ENCODE results near the gene PDE11A. TPM values are rescaled to one million over a fixed set of nuclear protein-coding genes. Genes with fewer than 3 reads are reported as not detected.

Gene PDE11A
- total and polyA plus RNA-seq, 12 donors: 0.26 to 2.9 (median 0.58) TPM

- intact Hi-C loops (cut with DNase I): no loop called here
- H3K4me1 ChIP-seq (replicated peaks in 1 of 2): peaks cover 0 to 9% of the 10 kb centered on the region in 2 donors
- TF ChIP-seq POLR2A (IDR thresholded peaks at IDR 0.05) (no peak), CTCF (IDR thresholded peaks at IDR 0.05) (peak in 1 of 6 experiments; percentile 48)
- H3K4me3 ChIP-seq: no peak overlapping the region
- peak in 1 of 7 donors; percentile 41 for DNase-seq
- WGBS, 4 donors: 80 to 95% (median 88%) methylated on average over 4 of the region's 4 CpGs
- no peak overlapping the region for H3K27ac ChIP-seq
- H3K27me3 ChIP-seq: no peaks in the 10 kb centered on the region
- H3K9me3 ChIP-seq (replicated peaks in 1 of 3): no peaks in the 10 kb centered on the region
- no peaks in the 10 kb centered on the region for H3K36me3 ChIP-seq (replicated peaks in 1 of 2)
Measured at GRCh38 chr2:177622521-177622920, 450.1 kb downstream of the PDE11A start.

GRCh38 chr2:177619986-177620385 lies 452.6 kb downstream of the PDE11A start:
- H3K36me3 ChIP-seq (replicated peaks in 1 of 2): no peaks in the 10 kb centered on the region
- TF ChIP-seq POLR2A (IDR thresholded peaks at IDR 0.05): no peak
- TF ChIP-seq CTCF (IDR thresholded peaks at IDR 0.05): no peak
- no peak for DNase-seq
- intact Hi-C loops (cut with DNase I): no loop called here
- H3K4me3 ChIP-seq: no peak overlapping the region
- no peak overlapping the region for H3K27ac ChIP-seq
- H3K9me3 ChIP-seq (replicated peaks in 1 of 3): no peaks in the 10 kb centered on the region
- H3K27me3 ChIP-seq: no peaks in the 10 kb centered on the region
- H3K4me1 ChIP-seq (replicated peaks in 1 of 2): peaks cover 0 to 9% of the 10 kb centered on the region in 2 donors
- 83 to 91% (median 86%) methylated on average over 2 of the region's 2 CpGs for WGBS, 4 donors

- Histone ChIP-seq H3K9me3 (replicated peaks in 1 of 3) (no peaks in the 10 kb centered on the region), H3K27me3 (no peaks in the 10 kb centered on the region), H3K27ac (no peak overlapping the region), H3K4me1 (replicated peaks in 1 of 2) (peaks cover 0 to 9% of the 10 kb centered on the region in 2 donors), H3K4me3 (peak overlapping the region in 2 of 4 donors; percentile 10 to 68), H3K36me3 (replicated peaks in 1 of 2) (no peaks in the 10 kb centered on the region)
- TF ChIP-seq CTCF (IDR thresholded peaks at IDR 0.05) (no peak), POLR2A (IDR thresholded peaks at IDR 0.05) (no peak)
- 81 to 88% (median 86%) methylated on average over 4 of the region's 4 CpGs for WGBS, 4 donors
- intact Hi-C loops (cut with DNase I): no loop called here
- DNase-seq: no peak
Measured at GRCh38 chr2:177619461-177619860, 453.1 kb downstream of the PDE11A start.

GRCh38 chr2:177618255-177619253 lies 454.0 kb downstream of the PDE11A start:
- peak overlapping the region; percentile 10 to 80 (median 73) for H3K4me3 ChIP-seq
- 3 to 10% (median 6%) methylated on average over 20 to 76 of the region's 76 CpGs for WGBS, 4 donors
- H3K27me3 ChIP-seq: no peaks in the 10 kb centered on the region
- peak; percentile 20 to 25 for TF ChIP-seq POLR2A (IDR thresholded peaks at IDR 0.05)
- TF ChIP-seq CTCF (IDR thresholded peaks at IDR 0.05): no peak
- H3K27ac ChIP-seq: peak overlapping the region; percentile 73 to 98 (median 83)
- no peaks in the 10 kb centered on the region for H3K9me3 ChIP-seq (replicated peaks in 1 of 3)
- H3K36me3 ChIP-seq (replicated peaks in 1 of 2): no peaks in the 10 kb centered on the region
- DNase-seq: peak; percentile 91 to 97 (median 93)
- intact Hi-C loops (cut with DNase I): no loop called here
- H3K4me1 ChIP-seq (replicated peaks in 1 of 2): peaks cover 0 to 9% of the 10 kb centered on the region in 2 donors

All from adrenal gland (tissue), 12 donors.